Measurements from ENCODE around the gene LYPD8.
"Not testable (repeated sequence)": the region's sequence is repeated elsewhere in the genome, so short reads cannot be mapped to it uniquely, and the experiment has no call there.

Gene LYPD8, protein sequence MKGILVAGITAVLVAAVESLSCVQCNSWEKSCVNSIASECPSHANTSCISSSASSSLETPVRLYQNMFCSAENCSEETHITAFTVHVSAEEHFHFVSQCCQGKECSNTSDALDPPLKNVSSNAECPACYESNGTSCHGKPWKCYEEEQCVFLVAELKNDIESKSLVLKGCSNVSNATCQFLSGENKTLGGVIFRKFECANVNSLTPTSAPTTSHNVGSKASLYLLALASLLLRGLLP

DNA sequence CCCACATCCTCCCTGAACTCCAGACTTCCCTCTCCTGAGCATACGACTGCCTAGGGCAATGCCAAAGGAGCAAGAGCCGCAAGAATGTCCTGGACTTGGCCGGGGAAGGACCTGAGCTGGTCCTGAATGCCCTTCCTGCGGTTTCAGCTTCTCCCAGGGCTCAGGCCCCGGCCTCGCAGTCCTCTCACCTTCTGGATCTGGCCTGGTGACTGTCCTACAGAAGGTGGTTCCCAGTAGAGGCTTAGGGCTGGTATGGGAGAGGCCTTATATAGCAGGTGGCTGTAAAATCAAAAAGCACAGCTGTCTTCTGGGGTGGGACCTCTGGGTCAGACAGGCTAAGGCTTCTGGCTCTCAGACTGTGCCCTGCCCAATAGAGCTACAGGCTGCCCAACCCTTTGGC lies at the start of gene LYPD8:
Gene LYPD8 (minus strand): TSS at position 243 of the 400 bp plus-strand sequence. CDS start 4,678 bp downstream, outside the sequence.
- no peak within 1 kb of the TSS for H3K4me3 ChIP-seq
- intact Hi-C loops (cut with DNase I; ENCODE audit: low total_unique reads): no loop called here
- DNase-seq: no peak
- no peaks in the 10 kb centered on the region for H3K4me1 ChIP-seq
- H3K27ac ChIP-seq: no peak within 1 kb of the TSS
- TF ChIP-seq, protein P1, sequence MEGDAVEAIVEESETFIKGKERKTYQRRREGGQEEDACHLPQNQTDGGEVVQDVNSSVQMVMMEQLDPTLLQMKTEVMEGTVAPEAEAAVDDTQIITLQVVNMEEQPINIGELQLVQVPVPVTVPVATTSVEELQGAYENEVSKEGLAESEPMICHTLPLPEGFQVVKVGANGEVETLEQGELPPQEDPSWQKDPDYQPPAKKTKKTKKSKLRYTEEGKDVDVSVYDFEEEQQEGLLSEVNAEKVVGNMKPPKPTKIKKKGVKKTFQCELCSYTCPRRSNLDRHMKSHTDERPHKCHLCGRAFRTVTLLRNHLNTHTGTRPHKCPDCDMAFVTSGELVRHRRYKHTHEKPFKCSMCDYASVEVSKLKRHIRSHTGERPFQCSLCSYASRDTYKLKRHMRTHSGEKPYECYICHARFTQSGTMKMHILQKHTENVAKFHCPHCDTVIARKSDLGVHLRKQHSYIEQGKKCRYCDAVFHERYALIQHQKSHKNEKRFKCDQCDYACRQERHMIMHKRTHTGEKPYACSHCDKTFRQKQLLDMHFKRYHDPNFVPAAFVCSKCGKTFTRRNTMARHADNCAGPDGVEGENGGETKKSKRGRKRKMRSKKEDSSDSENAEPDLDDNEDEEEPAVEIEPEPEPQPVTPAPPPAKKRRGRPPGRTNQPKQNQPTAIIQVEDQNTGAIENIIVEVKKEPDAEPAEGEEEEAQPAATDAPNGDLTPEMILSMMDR (IDR thresholded peaks at IDR 0.05): no peak
- no peaks in the 10 kb centered on the region for H3K9me3 ChIP-seq
- H3K27me3 ChIP-seq: no peaks in the 10 kb centered on the region
- no peaks in the 10 kb centered on the region for H3K36me3 ChIP-seq

DNA sequence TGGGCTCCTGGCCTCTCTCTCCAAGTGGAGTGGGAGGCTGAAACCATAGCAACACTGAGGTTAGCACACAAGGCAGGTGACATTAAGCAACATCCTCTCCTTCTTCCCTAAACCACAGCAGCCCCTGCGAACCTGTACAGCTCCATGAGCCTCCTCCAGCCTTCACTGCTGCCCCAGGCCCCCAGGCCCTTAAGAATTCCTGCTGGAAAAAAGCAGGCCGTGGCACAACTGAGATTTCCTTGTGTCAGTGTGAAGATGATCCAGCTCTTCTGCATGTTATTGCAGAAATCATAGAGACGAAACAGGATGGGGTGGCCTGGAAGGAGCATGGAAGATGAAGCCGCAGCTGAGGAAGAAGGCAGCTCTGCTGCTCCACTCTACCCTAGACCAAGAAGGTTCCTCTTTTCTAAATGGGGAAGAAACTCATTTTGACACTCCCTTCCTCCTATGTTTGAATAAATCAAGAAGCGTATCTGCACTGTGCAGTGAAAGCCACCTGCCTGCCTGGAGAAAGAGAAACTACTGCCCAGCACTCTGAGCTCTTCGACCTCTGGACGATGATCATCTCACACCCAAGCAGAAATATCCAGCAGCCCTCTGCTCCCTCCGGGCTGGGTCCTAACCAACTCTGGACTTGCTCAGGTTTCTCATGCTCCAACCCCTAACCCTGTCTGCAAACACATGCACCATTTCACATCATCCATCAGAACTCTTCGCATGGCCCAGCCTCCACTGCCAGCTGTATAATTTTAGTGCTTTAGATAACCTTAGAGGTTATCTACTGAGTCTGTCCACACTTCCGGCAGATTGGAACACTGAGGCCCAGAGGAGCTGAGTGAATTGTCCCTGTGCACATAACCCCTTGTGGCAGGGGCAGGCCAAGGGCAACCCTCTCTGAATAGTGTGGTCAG lies 49.5 kb upstream of the LYPD8 start:
- Histone ChIP-seq H3K36me3 (no peaks in the 10 kb centered on the region), H3K27ac (no peak overlapping the region), H3K27me3 (no peaks in the 10 kb centered on the region), H3K9me3 (no peaks in the 10 kb centered on the region), H3K4me1 (no peaks in the 10 kb centered on the region), H3K4me3 (no peak overlapping the region)
- intact Hi-C loops (cut with DNase I; ENCODE audit: low total_unique reads): no loop called here
- DNase-seq: no peak
- TF ChIP-seq, protein P1 (IDR thresholded peaks at IDR 0.05): no peak

DNA sequence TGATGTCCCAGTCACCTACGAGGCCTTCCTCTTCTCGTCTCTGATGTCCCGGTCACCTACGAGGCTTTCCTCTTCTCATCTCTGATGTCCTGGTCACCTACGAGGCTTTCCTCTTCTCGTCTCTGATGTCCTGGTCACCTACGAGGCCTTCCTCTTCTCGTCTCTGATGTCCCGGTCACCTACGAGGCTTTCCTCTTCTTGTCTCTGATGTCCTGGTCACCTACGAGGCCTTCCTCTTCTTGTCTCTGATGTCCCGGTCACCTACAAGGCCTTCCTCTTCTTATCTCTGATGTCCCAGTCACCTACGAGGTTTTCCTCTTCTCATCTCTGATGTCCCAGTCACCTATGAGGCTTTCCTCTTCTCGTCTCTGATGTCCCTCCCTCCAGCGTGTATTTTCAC lies 47.9 kb upstream of the LYPD8 start:
- H3K9me3 ChIP-seq; H3K36me3 ChIP-seq; DNase-seq; intact Hi-C loops (cut with DNase I; ENCODE audit: low total_unique reads); H3K27me3 ChIP-seq; H3K27ac ChIP-seq; H3K4me1 ChIP-seq; H3K4me3 ChIP-seq: not testable (repeated sequence)

DNA sequence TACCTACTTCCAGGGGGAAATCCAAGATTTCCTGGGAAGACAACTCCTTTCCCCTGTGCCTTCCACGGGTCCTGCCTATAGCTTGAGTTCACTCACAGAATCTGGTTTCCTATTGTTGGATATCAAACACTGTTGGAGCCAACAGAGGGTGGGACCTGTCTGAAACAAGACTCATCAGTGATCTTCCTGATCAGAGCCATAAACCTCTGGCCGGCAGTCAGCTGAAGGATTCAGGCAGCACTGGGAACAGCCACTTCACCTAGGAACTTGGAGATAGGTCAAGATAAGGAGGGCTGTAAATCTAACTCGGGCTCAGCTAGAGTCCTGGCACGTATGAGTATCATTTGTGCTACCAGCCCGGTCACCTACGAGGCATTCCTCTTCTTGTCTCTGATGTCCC lies 46.9 kb upstream of the LYPD8 start:
- Histone ChIP-seq H3K36me3 (no peaks in the 10 kb centered on the region), H3K27ac (no peak overlapping the region), H3K9me3 (no peaks in the 10 kb centered on the region), H3K4me3 (no peak overlapping the region), H3K27me3 (no peaks in the 10 kb centered on the region), H3K4me1 (no peaks in the 10 kb centered on the region)
- DNase-seq: no peak
- intact Hi-C loops (cut with DNase I; ENCODE audit: low total_unique reads): no loop called here
- TF ChIP-seq, protein P1 (IDR thresholded peaks at IDR 0.05): no peak

DNA sequence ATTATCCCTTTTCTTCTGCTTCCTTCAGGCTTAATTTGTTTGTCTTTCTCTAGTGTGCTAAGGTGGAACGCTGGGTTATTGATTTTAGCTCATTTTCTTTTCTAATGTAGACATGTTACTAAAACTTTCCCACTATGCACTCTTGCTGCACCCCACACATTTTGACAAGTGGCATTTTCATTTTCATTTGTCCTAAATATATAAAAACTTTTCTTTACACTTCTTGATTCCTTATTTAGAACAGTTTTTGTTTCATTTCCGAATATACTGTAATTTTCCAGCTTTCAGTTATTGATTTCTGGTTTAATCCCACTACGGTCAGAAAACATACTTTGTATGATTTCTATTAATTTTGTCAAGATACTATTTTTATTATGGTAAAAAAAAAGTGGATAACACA lies 44.9 kb upstream of the LYPD8 start:
- TF ChIP-seq, protein P1 (IDR thresholded peaks at IDR 0.05): no peak
- H3K4me3 ChIP-seq: no peak overlapping the region
- no peak overlapping the region for H3K27ac ChIP-seq
- DNase-seq: no peak
- peaks cover 0 to 7% (median 4%) of the 10 kb centered on the region in 3 donors for H3K9me3 ChIP-seq
- H3K4me1 ChIP-seq: no peaks in the 10 kb centered on the region
- H3K27me3 ChIP-seq: no peaks in the 10 kb centered on the region
- intact Hi-C loops (cut with DNase I; ENCODE audit: low total_unique reads): no loop called here
- no peaks in the 10 kb centered on the region for H3K36me3 ChIP-seq

DNA sequence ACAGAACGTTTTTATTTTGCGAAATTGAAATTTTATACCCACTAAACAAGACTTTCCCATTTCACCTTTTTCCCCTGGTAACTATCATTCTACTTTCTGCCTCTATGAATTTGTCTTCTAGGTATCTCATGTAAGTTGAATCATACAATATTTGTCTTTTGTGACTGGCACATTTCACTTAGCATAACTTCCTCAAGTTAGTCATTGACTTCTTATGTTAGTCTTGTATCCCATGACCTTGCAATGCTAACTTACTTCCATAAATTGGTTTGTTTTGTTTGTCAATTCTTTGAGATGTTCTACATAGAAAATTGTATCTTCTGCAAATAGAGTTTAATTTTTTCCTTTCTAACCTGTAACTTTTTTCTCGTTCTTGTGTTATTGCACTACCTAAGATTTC lies 43.2 kb upstream of the LYPD8 start:
- TF ChIP-seq, protein P1 (IDR thresholded peaks at IDR 0.05): no peak

DNA sequence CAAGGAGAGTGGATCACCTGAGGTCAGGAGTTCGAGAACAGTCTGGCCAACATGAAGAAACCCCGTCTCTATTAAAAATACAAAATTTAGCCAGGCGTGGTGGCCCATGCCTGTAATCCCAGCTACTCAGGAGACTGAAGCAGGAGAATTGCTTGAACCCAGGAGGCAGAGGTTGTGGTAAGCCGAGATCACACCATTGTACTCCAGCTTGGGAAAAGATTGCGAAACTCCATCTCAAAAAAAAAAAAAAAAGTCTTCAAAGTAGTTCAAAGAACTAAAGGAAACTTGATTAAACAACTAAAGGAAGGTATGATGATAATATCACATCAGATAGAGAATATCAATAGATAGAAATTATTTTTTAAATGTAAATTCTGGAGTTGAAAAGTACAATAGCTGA lies 39.1 kb upstream of the LYPD8 start:
- H3K4me1 ChIP-seq; H3K27ac ChIP-seq; H3K36me3 ChIP-seq; H3K4me3 ChIP-seq; intact Hi-C loops (cut with DNase I; ENCODE audit: low total_unique reads); H3K27me3 ChIP-seq; DNase-seq: not testable (repeated sequence)
- H3K9me3 ChIP-seq: peaks cover 0 to 15% (median 10%) of the 10 kb centered on the region in 3 donors

More for the DNA sequence above, 43.2 kb upstream of the LYPD8 start:
- H3K9me3 ChIP-seq: peaks cover 0 to 15% (median 10%) of the 10 kb centered on the region in 3 donors
- H3K36me3 ChIP-seq: no peaks in the 10 kb centered on the region
- DNase-seq: no peak
- intact Hi-C loops (cut with DNase I; ENCODE audit: low total_unique reads): no loop called here
- no peak overlapping the region for H3K4me3 ChIP-seq
- no peak overlapping the region for H3K27ac ChIP-seq
- no peaks in the 10 kb centered on the region for H3K4me1 ChIP-seq
- H3K27me3 ChIP-seq: no peaks in the 10 kb centered on the region

Measured in tibial artery (tissue), 4 donors.